Aorta (tissue), 5 donors: ENCODE results near the gene KANSL3. TPM values are rescaled to one million over a fixed set of nuclear protein-coding genes. Genes with fewer than 3 reads are reported as not detected.
"Not testable (repeated sequence)": the region's sequence is repeated elsewhere in the genome, so short reads cannot be mapped to it uniquely, and the experiment has no call there.

Experiments used
- ATAC-seq: fragments of 200-7000 bp; cut with Tn5 transposase; one replicate; pipeline ENCODE4 v1.9.1; 2022; ENCODE audit warnings: moderate library complexity; ENCODE audit not compliant: low FRiP score
- DNase-seq, 2 donors: peaks; one replicate each; pipeline ENCODE4 v3.0.0-alpha.2; 2020
- H3K27ac ChIP-seq, 2 donors: one replicate each; pipeline ENCODE4 v1.5.1; 2013; ENCODE audit warnings: low read length in 2 of 2, mild to moderate bottlenecking in 2 of 2, moderate library complexity in 2 of 2, control low read depth in 1 of 2, inconsistent platforms in 1 of 2, low read depth in 1 of 2
- H3K27me3 ChIP-seq, 2 donors: one replicate each; pipeline ENCODE4 v1.6.1; 2013; ENCODE audit warnings: control low read depth in 1 of 2, low read length in 1 of 2, mild to moderate bottlenecking in 1 of 2, moderate library complexity in 1 of 2; ENCODE audit not compliant: insufficient read depth in 2 of 2, control insufficient read depth in 1 of 2
- H3K36me3 ChIP-seq, 2 donors: one replicate each; pipeline ENCODE4 v1.6.1; 2013; ENCODE audit warnings: control low read depth in 1 of 2, low read length in 1 of 2, mild to moderate bottlenecking in 1 of 2; ENCODE audit not compliant: insufficient read depth in 2 of 2, control insufficient read depth in 1 of 2
- H3K4me1 ChIP-seq, 2 donors: one replicate each; pipeline ENCODE4 v1.6.1; 2013; ENCODE audit warnings: low read length in 2 of 2, control low read depth in 1 of 2, mild to moderate bottlenecking in 1 of 2, moderate library complexity in 1 of 2; ENCODE audit not compliant: insufficient read depth in 2 of 2, control insufficient read depth in 1 of 2
- H3K4me3 ChIP-seq, 2 donors: one replicate each; pipeline ENCODE4 v1.5.1; 2013; ENCODE audit warnings: low read length in 2 of 2, control low read depth in 1 of 2, mild to moderate bottlenecking in 1 of 2
- H3K9me3 ChIP-seq: one replicate; pipeline ENCODE4 v1.6.1; 2013; ENCODE audit warnings: mild to moderate bottlenecking, low read length; ENCODE audit not compliant: control insufficient read depth
- WGBS, 2 donors: extraction: QIAGEN DNeasy Blood & Tissue Kit; methylation state at CpG; one replicate each; pipeline ENCODE4 v1.1.7; 2013; 5-methylcytosine and 5-hydroxymethylcytosine counted together
- intact Hi-C, 2 donors: fragments of 100-400 bp; cut with DNase I; formaldehyde crosslinking; loops; one replicate each; pipeline versions ENCODE4 v1.14.2 to v1.15.0; 2022
- polyA plus RNA-seq, 2 donors: library from polyadenylated mRNA; stranded (reverse); fragments of 200-250 nt; gene quantifications; one replicate each; pipeline ENCODE4 v1.2.3, GENCODE V29; 2013
- total RNA-seq, 2 donors: library from RNA; stranded (reverse); fragmentation: NEBNext Ultra II Directional; extraction: Animal tissue kit (Norgen Biotek cat#: 25700); gene quantifications; one replicate each; pipeline ENCODE4 v1.2.1, GENCODE V29; 2021
- donor health status: healthy with polysubstance abuse.
- donor health status: Bipolar disorder and iron deficiency.
- donor health status: DM: no; HTN: no; CAD: no.
- donor health status: DM: no; HTN: no; CAD: no.
- donor health status: DM: yes; HTN: yes; CAD: no.

KANSL3 gene
- total and polyA plus RNA-seq, 4 donors = 15.4 to 63.0 (median 40.8) TPM

GRCh38 chr2:96663177-96663576 is 25.1 kb upstream of the KANSL3 start:
- no peaks in the 10 kb centered on the region for H3K27me3 ChIP-seq
- 67 to 74% methylated on average over 5 of the region's 5 CpGs for WGBS, 2 donors
- H3K9me3 ChIP-seq = no peaks in the 10 kb centered on the region
- H3K4me3 ChIP-seq = no peak overlapping the region
- no peaks in the 10 kb centered on the region for H3K4me1 ChIP-seq
- peak in 1 of 2 donors; percentile 42 for DNase-seq
- no peak for ATAC-seq
- H3K36me3 ChIP-seq = no peaks in the 10 kb centered on the region
- no peak overlapping the region for H3K27ac ChIP-seq
- intact Hi-C loops = no loop called here

GRCh38 chr2:96662360-96662759 is 24.2 kb upstream of the KANSL3 start:
- no peak for DNase-seq
- H3K27me3 ChIP-seq = no peaks in the 10 kb centered on the region
- no peaks in the 10 kb centered on the region for H3K9me3 ChIP-seq
- 90 to 91% methylated on average over 9 of the region's 9 CpGs for WGBS, 2 donors
- intact Hi-C loops = no loop called here
- no peak for ATAC-seq
- no peaks in the 10 kb centered on the region for H3K36me3 ChIP-seq
- H3K4me1 ChIP-seq = no peaks in the 10 kb centered on the region
- H3K27ac ChIP-seq = no peak overlapping the region
- H3K4me3 ChIP-seq = no peak overlapping the region

- WGBS, 2 donors = 92 to 93% methylated on average over 6 of the region's 6 CpGs
- no peak for DNase-seq
Observed at GRCh38 chr2:96661324-96661723, 23.2 kb upstream of the KANSL3 start.

GRCh38 chr2:96656540-96656939 is 18.4 kb upstream of the KANSL3 start:
- Histone ChIP-seq H3K27ac (no peak overlapping the region), H3K4me3 (no peak overlapping the region), H3K4me1 (no peaks in the 10 kb centered on the region), H3K9me3 (no peaks in the 10 kb centered on the region), H3K27me3 (no peaks in the 10 kb centered on the region), H3K36me3 (no peaks in the 10 kb centered on the region)
- ATAC-seq (no peak), DNase-seq (no peak)
- intact Hi-C loops = no loop called here

More at GRCh38 chr2:96661324-96661723, 23.2 kb upstream of the KANSL3 start:
- Histone ChIP-seq H3K36me3 (no peaks in the 10 kb centered on the region), H3K27me3 (no peaks in the 10 kb centered on the region), H3K9me3 (no peaks in the 10 kb centered on the region), H3K27ac (no peak overlapping the region), H3K4me3 (no peak overlapping the region), H3K4me1 (no peaks in the 10 kb centered on the region)
- no peak for ATAC-seq
- intact Hi-C loops = no loop called here

GRCh38 chr2:96655526-96655925 is 17.4 kb upstream of the KANSL3 start:
- no peak overlapping the region for H3K27ac ChIP-seq
- no peak for ATAC-seq
- intact Hi-C loops = no loop called here
- H3K9me3 ChIP-seq = no peaks in the 10 kb centered on the region
- no peaks in the 10 kb centered on the region for H3K4me1 ChIP-seq
- H3K27me3 ChIP-seq = no peaks in the 10 kb centered on the region
- H3K4me3 ChIP-seq = no peak overlapping the region
- 88% methylated on average over 6 of the region's 6 CpGs for WGBS, 2 donors
- no peak for DNase-seq
- H3K36me3 ChIP-seq = no peaks in the 10 kb centered on the region

GRCh38 chr2:96654791-96655190 is 16.7 kb upstream of the KANSL3 start:
- H3K27me3 ChIP-seq, H3K4me3 ChIP-seq, intact Hi-C loops, H3K27ac ChIP-seq, H3K36me3 ChIP-seq, H3K9me3 ChIP-seq, DNase-seq, ATAC-seq, H3K4me1 ChIP-seq: not testable (repeated sequence)
- 89 to 92% methylated on average over 7 of the region's 7 CpGs for WGBS, 2 donors

- WGBS, 2 donors = 95 to 97% methylated on average over 8 of the region's 8 CpGs
- Histone ChIP-seq H3K4me1 (no peaks in the 10 kb centered on the region), H3K27me3 (no peaks in the 10 kb centered on the region), H3K9me3 (no peaks in the 10 kb centered on the region), H3K36me3 (no peaks in the 10 kb centered on the region), H3K27ac (no peak overlapping the region), H3K4me3 (no peak overlapping the region)
- no peak for ATAC-seq
- intact Hi-C loops = no loop called here
- DNase-seq = no peak
Observed at GRCh38 chr2:96651793-96652192, 13.7 kb upstream of the KANSL3 start.

GRCh38 chr2:96649342-96649741 is 11.2 kb upstream of the KANSL3 start:
- H3K27ac ChIP-seq = no peak overlapping the region
- ATAC-seq = no peak
- no peaks in the 10 kb centered on the region for H3K27me3 ChIP-seq
- WGBS, 2 donors = 97 to 100% methylated on average over 1 of the region's 1 CpG
- H3K36me3 ChIP-seq = no peaks in the 10 kb centered on the region
- no peaks in the 10 kb centered on the region for H3K9me3 ChIP-seq
- no peak for DNase-seq
- no peak overlapping the region for H3K4me3 ChIP-seq
- intact Hi-C loops = no loop called here
- no peaks in the 10 kb centered on the region for H3K4me1 ChIP-seq

- Histone ChIP-seq H3K36me3 (no peaks in the 10 kb centered on the region), H3K4me3 (no peak overlapping the region), H3K27ac (no peak overlapping the region), H3K27me3 (no peaks in the 10 kb centered on the region), H3K9me3 (no peaks in the 10 kb centered on the region), H3K4me1 (no peaks in the 10 kb centered on the region)
- ATAC-seq (no peak), DNase-seq (no peak)
- WGBS, 2 donors = 96% methylated on average over 7 of the region's 7 CpGs
- intact Hi-C loops = no loop called here
Observed at GRCh38 chr2:96648306-96648930, 10.3 kb upstream of the KANSL3 start.
